Measurements from ENCODE around the gene RREB1.

GRCh38 chr6:7283676-7284075 is 175.9 kb downstream of the RREB1 start:
- no peak for TF ChIP-seq CTCF (IDR thresholded peaks at IDR 0.05)
- no peak for TF ChIP-seq POLR2A (IDR thresholded peaks at IDR 0.05)

Measured in lower leg skin (tissue), 3 donors.